SHP77 treated with DMSO at 0.1 percent for 48 hours (cell line): Measurements from ENCODE around the gene COA1.
"Not testable (repeated sequence)": the region's sequence is repeated elsewhere in the genome, so short reads cannot be mapped to it uniquely, and the experiment has no call there.

Experiments
- DNase-seq: peaks from one replicate; lab custom pipeline; 2025; lab: John Stamatoyannopoulos, UW

Gene COA1

GRCh38 chr7:43627798-43628197 lies 101.5 kb downstream of the COA1 start:
- not testable (repeated sequence) for DNase-seq

- no peak for DNase-seq
Measured at GRCh38 chr7:43626695-43627094, 102.6 kb downstream of the COA1 start.

GRCh38 chr7:43625980-43626379 lies 103.3 kb downstream of the COA1 start:
- DNase-seq = no peak

- DNase-seq = no peak
Measured at GRCh38 chr7:43625453-43625852, 103.9 kb downstream of the COA1 start.

- no peak for DNase-seq
Measured at GRCh38 chr7:43624156-43624555, 105.2 kb downstream of the COA1 start.

GRCh38 chr7:43621729-43622448 lies 107.4 kb downstream of the COA1 start:
- DNase-seq = no peak

GRCh38 chr7:43619213-43620012 lies 109.9 kb downstream of the COA1 start:
- DNase-seq = no peak

GRCh38 chr7:43618073-43618472 lies 111.2 kb downstream of the COA1 start:
- no peak for DNase-seq

GRCh38 chr7:43616977-43617376 lies 112.3 kb downstream of the COA1 start:
- no peak for DNase-seq

- DNase-seq = no peak
Measured at GRCh38 chr7:43615558-43616145, 113.7 kb downstream of the COA1 start.

- no peak for DNase-seq
Measured at GRCh38 chr7:43612599-43613589, 116.4 kb downstream of the COA1 start.

- DNase-seq = no peak
Measured at GRCh38 chr7:43612128-43612527, 117.2 kb downstream of the COA1 start.

- DNase-seq = no peak
Measured at GRCh38 chr7:43609097-43609496, 120.2 kb downstream of the COA1 start.

GRCh38 chr7:43604251-43604650 lies 125.1 kb downstream of the COA1 start:
- no peak for DNase-seq

- DNase-seq = no peak
Measured at GRCh38 chr7:43602256-43602655, 127.1 kb downstream of the COA1 start.

GRCh38 chr7:43600056-43600455 lies 129.3 kb downstream of the COA1 start:
- DNase-seq = no peak

GRCh38 chr7:43596426-43596825 lies 132.9 kb downstream of the COA1 start:
- not testable (repeated sequence) for DNase-seq

- no peak for DNase-seq
Measured at GRCh38 chr7:43594020-43594419, 135.3 kb downstream of the COA1 start.

- DNase-seq = no peak
Measured at GRCh38 chr7:43593010-43593409, 136.3 kb downstream of the COA1 start.

- DNase-seq = no peak
Measured at GRCh38 chr7:43592326-43592725, 137.0 kb downstream of the COA1 start.

GRCh38 chr7:43591558-43592180 lies 137.7 kb downstream of the COA1 start:
- DNase-seq = no peak
